HPDE6-E6E7 (cell line): Measurements from ENCODE around the gene KRT26.
"Not testable (repeated sequence)": the region's sequence is repeated elsewhere in the genome, so short reads cannot be mapped to it uniquely, and the experiment has no call there.

Experiments used
- DNase-seq: peaks from one replicate; pipeline ENCODE4 v3.0.0; 2011; ENCODE audit warnings: missing footprints; ENCODE audit errors: extremely low spot score

The KRT26 gene, protein sequence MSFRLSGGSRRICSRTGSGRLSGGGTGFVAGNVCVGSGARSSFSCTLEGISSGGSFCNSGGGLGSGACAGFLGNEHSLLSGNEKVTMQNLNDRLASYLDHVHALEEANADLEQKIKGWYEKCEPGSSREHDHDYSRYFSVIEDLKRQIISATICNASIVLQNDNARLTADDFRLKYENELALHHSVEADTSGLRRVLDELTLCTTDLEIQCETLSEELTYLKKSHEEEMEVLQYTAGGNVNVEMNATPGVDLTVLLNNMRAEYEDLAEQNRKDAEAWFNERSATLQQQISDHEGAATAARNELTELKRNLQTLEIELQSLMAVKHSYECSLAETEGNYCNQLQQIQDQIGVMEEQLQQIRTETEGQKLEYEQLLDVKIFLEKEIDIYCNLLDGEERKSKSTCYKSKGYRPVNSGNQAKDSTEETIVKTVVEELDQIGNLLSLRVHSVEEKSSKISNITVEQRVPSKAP

DNA sequence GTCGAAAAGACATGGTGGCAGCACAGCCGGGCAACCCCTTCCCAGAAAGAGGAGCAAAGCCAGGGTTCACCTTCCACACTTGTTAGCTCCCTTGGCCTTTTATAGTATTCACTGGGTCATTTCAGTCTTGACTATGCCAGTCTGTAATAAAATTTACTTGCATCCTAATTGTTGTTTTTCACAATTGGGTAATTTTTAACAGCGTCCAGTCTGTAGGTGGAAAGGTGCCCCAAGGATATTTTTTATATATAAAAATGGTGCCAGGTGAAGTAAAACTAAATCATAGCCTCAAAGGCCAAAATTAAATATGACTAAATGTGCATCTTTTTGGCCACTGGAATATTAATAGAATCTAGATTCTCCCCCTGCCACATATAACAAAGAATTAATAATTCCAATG, at the start of gene KRT26:
Gene KRT26, minus strand, starts transcription at position 101 of the 400 bp plus-strand sequence. Its CDS starts 88 bp downstream, at position 13.
- no peak for DNase-seq

DNA sequence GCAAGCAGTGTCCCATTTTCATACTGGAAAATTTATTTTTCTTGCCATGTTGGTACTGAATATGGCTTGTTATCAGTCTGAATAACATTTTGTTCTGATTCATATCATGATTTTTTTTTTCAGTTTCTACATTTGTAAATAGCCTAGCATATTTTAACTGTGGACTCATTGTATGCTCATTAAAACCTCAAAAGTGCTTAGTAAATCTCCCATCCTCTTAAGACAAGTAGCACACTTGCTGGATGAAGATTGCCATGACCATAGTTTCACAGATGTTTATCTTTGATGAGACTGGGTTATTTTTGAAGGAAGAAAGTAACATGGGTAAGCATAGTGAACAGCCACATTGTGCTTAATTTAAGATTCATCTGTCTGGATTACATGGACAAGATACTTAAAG, 49.5 kb upstream of the KRT26 start:
- DNase-seq: no peak

DNA sequence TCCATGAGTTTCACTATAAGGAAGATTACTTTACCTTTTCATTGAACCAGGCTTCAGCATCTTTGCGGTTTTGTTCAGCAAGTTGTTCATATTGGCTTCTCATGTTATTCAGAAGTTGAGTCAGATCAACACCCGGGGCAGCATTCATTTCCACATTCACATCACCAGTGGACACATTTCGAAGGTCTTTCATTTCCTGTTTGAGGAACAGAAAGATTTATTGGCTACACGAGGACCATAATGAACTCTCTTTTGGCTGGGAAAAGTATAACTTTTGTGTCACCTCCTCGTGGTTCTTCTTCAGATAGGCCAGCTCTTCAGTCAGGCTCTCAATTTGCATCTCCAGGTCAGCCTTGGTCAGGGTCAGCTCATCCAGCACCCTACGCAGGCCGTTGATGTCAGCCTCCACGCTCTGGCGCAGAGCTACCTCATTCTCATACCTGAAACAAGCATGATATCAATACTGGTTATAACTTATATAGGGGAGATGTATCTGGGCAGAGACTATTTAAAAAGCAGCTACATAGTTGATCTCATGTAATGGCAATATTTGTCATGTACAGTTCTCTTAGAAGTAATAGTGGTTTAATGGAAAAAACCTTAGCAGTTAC, 48.3 kb upstream of the KRT26 start:
- no peak for DNase-seq

DNA sequence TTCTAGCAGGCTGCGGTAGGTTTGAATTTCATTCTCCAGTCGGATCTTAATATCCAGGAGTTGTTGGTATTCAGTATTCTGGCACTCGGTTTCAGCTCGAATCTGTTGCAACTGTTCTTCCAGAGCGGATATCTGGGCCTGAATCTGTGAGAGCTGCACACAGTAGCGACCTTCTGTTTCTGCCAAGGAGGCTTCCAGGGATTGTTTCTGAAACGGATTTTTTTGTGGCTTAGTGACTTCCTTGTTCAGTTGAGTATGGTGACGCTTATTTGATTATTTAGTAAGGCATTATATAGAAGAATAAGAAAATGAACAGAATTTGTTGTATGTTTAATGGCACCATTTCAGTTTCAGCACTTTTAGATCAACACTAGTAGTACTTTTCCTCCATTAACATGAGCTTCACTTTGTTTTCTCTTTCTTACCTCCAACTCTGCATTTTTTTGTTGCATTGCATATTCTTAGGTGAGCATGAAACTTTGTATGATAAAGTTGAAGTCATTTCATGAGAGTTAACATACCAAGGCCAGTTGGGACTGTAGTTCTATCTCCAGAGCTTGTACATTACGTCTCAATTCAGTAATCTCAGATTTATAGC, 47.6 kb upstream of the KRT26 start:
- no peak for DNase-seq

DNA sequence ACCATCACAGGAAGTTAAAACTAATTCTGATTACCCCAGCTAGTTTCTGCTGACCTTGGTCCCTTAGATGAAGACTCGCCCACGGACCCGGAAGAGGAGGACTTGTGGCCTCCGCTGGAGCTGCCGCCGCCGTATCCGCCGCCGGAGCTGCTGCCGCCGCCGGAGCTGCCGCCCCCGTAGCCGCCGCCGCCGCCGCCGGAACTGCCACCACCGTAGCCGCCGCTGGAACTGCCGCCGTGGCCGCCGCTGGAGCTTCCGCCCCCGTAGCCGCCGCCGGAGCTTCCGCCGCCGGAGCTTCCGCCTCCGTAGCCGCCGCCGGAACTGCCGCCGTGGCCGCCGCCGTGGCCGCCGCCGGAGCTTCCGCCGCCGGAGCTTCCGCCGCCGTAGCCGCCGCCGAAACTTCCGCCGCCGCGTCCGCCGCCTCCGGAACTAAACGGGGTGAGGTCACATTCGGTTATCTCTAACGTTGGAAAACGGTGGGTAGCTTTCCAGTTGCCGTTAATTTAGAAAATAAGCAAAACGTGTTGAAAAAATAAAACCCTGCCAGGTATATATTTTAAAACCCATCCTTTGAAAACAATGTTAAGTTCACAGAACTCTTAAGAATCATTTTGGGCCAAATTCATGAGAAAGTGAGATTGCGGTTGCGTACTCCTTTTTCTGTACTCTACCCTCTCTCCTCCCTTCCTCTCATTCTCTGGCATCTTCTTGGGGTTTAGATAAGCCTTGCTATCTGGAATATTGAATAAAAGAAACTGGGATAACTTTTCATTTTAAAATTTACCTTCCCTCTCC, 46.9 kb upstream of the KRT26 start:
- DNase-seq: peak; percentile 49

DNA sequence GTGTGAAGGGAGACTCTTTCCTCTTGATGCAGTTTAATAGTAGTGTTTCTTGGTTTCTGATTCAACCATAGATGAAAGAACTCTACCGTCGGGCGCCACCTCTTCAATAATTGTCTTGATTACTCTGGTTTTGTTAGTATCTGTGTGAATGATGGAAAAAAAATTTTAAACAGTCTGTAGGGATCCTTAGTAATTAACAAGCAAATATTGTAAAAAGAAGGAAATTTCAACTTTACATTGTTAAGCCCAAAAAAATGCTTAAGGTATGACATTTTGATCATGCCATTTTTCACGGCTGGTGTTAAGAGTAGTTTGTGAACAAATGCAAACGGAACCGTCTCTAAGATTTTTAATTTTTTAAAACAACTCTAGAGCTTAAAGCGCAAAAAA, 46.3 kb upstream of the KRT26 start:
- no peak for DNase-seq

DNA sequence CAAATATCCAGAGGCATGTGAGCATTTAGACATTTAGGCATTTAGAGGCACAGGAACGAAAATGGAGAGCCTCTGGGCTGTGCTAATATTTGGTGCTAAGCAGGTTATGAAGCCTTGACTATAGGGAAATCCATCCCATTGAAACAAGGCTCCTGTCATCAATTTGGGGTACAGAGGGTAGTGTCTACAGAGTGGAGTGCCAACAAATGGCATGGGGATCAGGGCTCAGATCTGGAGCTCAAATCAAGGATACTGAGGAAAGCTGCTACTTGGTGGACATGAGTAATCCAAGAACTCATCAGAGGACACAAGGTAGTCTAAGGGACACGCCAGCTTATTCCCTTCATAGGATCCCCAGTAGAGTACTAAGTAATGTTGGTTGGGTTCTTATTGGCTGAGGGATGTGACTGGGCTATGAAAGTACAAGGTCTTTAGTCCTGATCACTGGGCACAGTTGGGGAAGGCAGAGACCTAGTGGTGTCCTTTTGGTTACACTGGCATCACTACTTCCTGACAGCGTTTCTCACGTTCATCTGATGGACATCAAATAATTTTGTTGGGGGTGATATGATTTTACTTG, 45.2 kb upstream of the KRT26 start:
- DNase-seq: no peak

DNA sequence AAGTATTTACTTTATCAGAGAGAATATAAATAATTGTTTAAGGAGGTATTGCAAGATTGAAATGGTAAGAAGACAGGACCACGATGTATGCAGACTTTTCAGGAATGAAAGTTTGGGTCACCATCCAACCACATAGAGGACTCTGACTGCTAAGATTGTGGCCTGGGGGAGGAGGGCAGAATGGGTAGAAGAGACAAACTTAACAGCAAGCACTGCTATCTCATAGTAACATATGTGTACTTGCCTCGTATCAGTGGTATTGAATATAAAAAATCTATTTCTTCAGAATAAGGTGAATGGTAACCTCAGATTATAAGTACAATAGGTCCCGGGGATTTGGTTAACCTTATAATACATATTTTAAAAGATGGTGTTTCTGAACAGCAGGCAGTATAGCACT, 44.6 kb upstream of the KRT26 start:
- DNase-seq: no peak

DNA sequence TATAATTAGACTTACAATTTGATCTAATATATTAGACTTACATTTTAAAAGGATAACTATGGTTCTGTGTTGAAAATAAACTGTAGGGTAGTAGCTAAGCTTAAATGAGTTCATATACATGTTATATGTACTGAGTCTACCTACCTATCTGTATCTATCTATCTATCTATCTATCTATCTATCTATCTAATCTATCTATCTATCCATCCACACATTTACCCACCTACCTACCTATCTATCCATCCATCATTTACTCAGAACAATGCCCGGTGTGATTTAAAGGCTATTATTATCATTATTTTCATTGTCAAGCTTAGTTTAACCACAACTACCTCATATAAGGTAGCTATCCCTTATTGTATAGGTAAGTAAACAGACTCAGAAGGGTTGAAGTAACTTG, 43.4 kb upstream of the KRT26 start:
- DNase-seq: no peak

DNA sequence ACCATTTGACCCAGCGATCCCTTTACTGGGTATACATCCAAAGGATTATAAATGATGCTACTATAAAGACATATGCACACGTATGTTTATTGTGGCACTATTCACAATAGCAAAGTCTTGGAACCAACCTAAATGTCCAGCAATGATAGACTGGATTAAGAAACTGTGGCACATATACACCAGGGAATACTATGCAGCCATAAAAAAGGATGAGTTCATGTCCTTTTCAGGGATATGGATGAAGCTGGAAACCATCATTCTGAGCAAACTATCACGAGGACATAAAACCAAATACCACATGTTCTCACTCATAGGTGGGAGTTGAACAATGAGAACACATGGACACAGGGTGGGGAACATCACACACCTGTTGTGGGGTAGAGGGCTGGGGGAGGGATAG, 42.7 kb upstream of the KRT26 start:
- not testable (repeated sequence) for DNase-seq

DNA sequence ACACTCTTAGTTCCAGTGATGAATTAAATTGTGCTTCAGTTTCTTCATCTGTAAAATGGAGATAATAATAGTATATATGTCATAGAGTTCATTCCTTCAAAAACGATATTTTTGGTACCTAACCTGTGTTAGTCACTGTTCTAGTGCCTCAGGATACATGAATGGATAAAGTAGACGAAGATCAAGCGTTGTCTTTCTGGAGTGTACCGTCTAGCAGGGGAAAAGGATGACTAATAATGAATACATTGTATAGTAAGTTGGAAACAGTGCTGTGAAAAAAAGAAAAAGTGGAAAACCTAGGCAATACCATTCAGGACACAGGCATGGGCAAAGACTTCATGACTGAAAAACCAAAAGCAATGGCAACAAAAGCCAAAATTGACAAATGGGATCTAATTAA, 41.8 kb upstream of the KRT26 start:
- peak; percentile 66 for DNase-seq

DNA sequence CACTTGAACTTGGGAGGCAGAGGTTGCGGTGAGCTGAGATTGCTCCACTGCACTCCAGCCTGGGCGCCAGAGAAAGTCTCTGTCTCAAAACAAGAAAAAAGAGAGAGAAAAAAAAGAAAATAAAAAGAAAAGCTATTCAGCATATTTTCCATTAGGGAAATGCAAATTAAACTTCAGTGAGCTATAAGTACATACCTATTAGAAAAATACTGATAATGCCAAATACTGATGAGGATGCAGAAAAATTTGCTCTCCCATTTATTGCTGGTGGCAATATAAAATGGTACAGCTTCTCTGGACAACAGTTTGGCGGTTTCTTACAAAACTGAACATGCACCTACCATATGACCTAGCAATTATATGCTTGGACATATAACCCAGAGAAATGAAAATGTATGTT, 40.6 kb upstream of the KRT26 start:
- no peak for DNase-seq

DNA sequence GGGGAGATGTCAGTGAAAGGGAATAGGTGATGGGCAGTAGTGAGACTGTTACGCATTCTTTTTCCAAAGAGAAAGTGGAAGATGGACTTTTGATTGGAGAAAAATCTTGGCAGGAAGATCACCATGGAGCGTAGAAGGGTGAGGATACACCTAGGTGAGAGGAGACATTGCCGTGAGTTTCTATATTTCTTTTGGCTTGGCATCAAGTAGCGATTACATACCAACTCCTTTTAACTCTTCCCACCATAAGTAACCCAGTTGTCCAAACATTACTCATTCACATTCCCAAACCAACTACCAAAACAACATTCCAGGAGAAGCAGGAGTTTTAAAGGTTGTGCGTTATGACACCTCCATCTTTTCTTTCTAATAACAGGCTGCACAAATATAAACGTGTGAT, 38.5 kb upstream of the KRT26 start:
- DNase-seq: no peak

DNA sequence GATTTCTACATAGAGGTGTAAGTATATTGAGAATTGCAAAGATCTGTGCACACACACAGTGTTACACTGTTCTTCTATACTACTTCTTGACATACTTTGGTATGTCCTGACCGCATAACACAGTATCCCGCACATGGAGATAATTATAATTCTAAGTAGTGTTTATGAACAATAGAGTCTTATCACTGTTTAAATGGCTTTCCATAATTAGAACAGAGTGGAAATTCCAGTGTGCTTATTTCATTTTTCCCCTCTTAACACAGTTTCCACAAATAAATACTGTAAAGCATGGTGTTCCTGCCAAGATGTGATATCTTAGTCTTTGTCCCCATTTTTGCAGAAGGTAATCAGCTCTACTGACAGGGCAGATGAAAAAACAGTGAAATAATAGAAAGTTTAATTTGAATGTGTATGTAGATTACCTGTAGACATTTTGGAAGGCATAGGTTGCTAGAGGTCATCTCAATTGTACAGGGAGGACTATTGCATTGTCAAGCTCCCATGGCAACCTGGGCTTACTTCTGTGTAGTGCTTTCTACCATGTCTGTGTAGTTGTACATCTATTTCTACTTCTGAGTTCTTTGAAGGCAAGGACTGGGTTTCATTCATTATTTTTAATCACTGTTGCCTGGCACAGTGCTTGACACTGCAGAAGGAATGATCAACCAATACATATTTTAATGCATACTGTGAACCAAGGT, 37.9 kb upstream of the KRT26 start:
- DNase-seq: no peak

DNA sequence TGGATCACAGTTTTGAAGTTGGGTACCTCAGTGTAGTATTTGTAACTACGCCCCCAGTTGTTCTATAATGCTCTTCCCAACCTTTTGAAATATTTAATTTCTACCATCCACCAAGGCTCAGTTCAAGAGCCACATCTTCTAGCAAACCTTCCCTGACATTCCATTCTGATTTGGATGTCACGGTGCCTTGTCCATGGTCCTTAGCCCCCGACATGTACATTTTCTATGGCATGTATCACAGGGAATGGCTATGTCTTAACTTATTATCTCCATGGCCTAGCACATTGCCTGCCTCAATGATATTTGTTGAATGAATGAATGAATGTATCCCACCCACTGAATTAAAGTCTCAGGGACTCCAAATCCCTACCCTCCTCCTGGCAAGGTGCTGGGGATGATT, 34.1 kb upstream of the KRT26 start:
- DNase-seq: no peak

DNA sequence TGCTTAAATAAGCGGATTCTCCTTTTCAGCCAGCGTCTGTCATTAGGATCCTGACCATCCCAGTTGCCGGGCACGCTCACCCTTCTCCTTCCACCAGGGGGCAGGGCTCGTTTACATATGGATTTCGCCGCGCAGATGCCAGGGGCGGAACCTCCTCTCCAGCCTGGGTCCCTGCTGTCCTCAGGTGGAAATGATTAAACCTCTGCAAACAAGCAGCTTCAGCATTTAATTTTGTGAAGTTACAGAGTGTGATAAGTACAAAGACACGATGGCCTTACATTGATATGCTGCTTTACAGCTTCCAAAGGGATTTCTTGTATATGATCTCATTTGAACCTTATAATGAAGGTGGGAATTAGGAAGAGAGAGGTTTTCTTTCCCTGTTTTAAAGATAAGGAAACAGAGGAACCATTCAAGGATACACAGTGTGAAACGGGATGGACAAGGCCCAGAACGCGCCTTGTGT, 31.6 kb upstream of the KRT26 start:
- DNase-seq: peak; percentile 79

DNA sequence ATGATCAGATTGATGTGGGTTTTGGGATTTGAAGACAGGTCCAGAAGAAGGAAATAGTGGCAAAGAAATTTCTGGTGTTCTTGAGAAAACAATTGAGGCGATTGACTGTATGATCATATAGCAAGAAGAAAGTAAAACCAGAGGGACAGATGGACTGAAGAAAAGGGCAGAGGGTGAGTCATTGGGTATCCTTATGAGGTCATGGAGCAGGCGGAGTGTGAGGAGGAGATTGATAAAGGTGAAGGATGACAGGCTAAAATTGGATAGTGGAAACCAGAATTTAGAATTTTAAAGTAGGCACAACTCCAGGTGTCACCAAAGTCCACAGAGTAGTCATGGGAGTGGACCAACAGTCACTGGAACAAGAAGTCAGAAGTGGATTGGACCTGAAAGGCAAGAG, 29.2 kb upstream of the KRT26 start:
- DNase-seq: no peak

DNA sequence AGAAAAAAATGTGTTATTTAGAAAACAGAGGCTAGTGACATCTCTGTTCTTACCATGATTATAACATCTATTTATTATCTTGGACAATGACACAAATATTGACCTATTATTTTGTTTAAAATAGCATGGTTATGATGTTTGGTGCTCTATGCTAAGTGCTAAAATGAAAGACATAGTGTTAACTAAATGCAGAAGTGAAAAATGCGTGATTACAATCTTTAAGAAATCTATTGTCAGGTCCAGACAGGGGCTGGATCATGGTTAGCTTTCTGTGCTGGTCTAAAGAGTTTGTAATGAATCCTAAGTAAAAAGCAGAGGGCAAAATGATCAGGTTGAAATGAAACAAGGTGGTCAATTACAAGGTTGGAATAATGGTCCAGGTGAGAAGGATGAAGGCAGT, 28.4 kb upstream of the KRT26 start:
- no peak for DNase-seq

DNA sequence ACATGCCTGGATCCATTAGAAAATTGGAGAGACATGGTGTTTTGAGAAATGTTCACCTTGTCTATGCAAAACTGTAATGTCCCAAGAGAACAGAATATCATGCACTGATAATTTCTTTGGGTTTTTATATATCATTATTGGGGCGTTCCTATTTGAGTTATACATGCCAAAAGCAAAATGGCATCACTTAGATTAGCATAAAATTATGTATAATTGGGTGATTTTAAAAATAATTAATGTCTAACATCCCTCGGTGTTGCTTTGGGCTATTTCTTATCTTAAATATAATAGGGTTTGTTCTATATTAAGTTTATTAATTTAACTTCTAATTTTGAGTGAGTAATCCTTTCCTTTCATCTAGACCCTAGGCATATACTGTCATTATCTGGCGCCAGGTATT, 27.9 kb upstream of the KRT26 start, which contains the start of gene KRT28:
Gene KRT28, minus strand, starts transcription at position 101 of the 400 bp plus-strand sequence. Its CDS starts 66 bp downstream, at position 35.
- DNase-seq: no peak

DNA sequence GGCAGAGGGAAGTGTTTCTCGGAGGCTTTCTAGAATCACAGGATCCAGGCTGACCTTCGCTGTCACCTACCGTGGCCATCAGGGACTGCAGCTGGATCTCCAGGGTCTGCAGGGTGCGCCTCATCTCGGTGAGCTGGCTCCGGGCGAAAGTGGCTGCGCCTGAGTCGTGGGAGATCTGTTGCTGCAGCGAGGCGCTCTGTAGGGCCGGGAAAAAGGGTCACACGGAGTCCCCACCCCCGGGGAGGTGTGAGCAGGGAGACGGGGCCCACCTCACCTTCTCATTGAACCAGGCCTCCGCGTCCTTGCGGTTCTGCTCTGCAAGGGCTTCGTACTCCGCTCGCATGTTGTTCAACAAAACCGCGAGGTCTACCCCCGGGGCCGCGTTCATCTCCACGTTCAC, 24.8 kb upstream of the KRT26 start:
- no peak for DNase-seq
